IPS-15b (cell line): ENCODE results near the gene SNAI1.
"Not testable (repeated sequence)": the region's sequence is repeated elsewhere in the genome, so short reads cannot be mapped to it uniquely, and the experiment has no call there.

Source experiments
- H3K27me3 ChIP-seq: one replicate; pipeline ENCODE4 v1.6.1; 2013; ENCODE audit warnings: low read length; ENCODE audit not compliant: control insufficient read depth, insufficient read depth
- H3K36me3 ChIP-seq: one replicate; pipeline ENCODE4 v1.6.1; 2013; ENCODE audit warnings: low read length; ENCODE audit not compliant: control insufficient read depth, insufficient read depth
- H3K4me1 ChIP-seq: one replicate; pipeline ENCODE4 v1.6.1; 2013; ENCODE audit warnings: mild to moderate bottlenecking, low read length; ENCODE audit not compliant: control insufficient read depth, insufficient read depth
- H3K4me3 ChIP-seq: one replicate; pipeline ENCODE4 v1.5.1; 2013; ENCODE audit warnings: low read depth, low read length
- H3K9ac ChIP-seq: one replicate; pipeline ENCODE4 v1.6.1; 2013; ENCODE audit warnings: low read depth, mild to moderate bottlenecking, low read length
- H3K9me3 ChIP-seq: one replicate; pipeline ENCODE4 v1.6.1; 2013; ENCODE audit warnings: mild to moderate bottlenecking, low read length; ENCODE audit not compliant: control insufficient read depth, insufficient read depth

The SNAI1 gene

DNA sequence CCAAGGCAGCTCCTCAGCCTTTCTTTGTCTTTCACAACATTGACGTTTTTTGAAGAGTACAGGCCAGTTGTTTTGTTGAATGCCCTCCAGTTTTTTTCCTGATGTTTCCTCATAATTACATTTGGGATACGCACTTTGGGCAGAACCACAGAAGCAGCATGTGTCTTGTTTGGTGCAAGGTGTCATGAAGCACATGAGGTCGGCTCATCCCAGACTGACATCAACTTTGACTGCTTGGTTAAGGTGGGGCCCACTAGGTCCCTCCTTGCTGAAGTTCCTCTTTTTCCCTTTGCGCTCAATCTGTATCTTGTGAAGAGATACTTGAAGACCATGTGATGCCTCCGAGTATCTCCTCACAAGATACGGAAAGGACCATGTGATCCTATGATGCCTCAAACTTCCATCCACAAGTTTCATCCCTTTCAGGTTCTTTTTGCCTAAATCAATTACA is 10.5 kb downstream of the SNAI1 start:
- Histone ChIP-seq H3K36me3 (peaks cover 3% of the 10 kb centered on the region), H3K4me1 (peaks cover 17% of the 10 kb centered on the region), H3K9me3 (no peaks in the 10 kb centered on the region), H3K27me3 (no peaks in the 10 kb centered on the region), H3K4me3 (no peak overlapping the region), H3K9ac (no peak overlapping the region)

DNA sequence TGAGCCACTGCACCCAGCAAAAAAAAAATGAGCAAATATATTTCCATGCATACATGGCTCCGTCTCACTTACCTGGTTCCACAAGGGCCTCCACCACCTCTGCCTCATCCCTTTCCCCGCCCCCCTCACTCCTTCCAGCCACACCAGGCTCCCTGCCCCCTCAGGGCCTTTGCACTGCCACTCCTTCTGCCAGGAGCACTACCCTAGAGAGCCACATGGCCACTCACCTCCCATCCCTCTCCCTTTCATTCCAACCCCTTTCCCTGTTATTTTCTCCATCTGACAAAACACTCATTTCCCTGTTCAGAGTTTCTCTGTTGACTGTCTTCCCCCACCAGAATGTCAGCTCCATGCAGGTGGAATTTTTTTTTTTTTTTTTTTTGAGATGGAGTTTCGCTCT is 12.8 kb downstream of the SNAI1 start:
- Histone ChIP-seq H3K9me3 (no peaks in the 10 kb centered on the region), H3K9ac (no peak overlapping the region), H3K36me3 (no peaks in the 10 kb centered on the region), H3K4me3 (no peak overlapping the region), H3K4me1 (peaks cover 2% of the 10 kb centered on the region), H3K27me3 (no peaks in the 10 kb centered on the region)

DNA sequence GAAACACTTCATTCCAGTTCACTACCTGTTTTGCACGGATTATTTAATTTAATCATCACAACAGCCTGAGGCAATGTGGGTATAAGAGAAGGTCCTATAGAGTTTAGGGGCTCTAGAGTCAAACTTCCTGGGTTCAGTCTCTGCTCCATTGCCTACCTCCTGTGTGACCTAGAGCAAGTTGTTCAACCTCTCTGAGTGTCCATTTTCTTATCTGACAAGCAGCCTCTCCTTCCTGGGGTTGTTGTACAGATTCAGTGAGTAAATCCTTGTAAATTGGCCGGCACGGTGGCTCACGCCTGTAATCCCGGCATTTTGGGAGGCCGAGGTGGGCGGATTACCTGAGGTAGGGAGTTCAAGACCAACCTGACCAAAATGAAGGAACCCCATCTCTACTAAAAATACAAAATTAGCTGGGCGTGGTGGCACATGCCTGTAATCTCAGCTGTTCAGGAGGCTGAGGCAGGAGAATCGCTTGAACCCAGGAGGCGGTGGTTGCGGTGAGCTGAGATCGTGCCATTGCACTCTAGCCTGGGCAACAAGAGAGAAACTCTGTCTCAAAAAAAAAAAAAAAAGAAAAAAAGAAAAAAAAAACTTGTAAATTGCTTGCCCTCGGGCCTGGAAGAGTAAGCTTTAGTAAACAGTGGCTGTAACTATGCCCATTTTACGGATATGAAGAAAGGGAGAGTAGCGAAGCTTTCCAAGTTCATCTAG is 15.9 kb downstream of the SNAI1 start:
- not testable (repeated sequence) for H3K27me3 ChIP-seq

GRCh38 chr20:49999329-49999728 is 16.5 kb downstream of the SNAI1 start:
- H3K4me1 ChIP-seq = no peaks in the 10 kb centered on the region
- no peak overlapping the region for H3K9ac ChIP-seq
- no peaks in the 10 kb centered on the region for H3K27me3 ChIP-seq
- H3K36me3 ChIP-seq = no peaks in the 10 kb centered on the region
- H3K9me3 ChIP-seq = no peaks in the 10 kb centered on the region
- no peak overlapping the region for H3K4me3 ChIP-seq

More for the DNA sequence above, 15.9 kb downstream of the SNAI1 start:
- not testable (repeated sequence) for H3K36me3 ChIP-seq, H3K9ac ChIP-seq, H3K4me3 ChIP-seq, H3K4me1 ChIP-seq, H3K9me3 ChIP-seq

- not testable (repeated sequence) for H3K9ac ChIP-seq, H3K27me3 ChIP-seq, H3K36me3 ChIP-seq
Measured at GRCh38 chr20:50000548-50001222, 17.9 kb downstream of the SNAI1 start.

GRCh38 chr20:50001784-50002311 is 19.1 kb downstream of the SNAI1 start:
- Histone ChIP-seq H3K36me3 (no peaks in the 10 kb centered on the region), H3K4me3 (no peak overlapping the region), H3K9me3 (no peaks in the 10 kb centered on the region), H3K4me1 (no peaks in the 10 kb centered on the region), H3K27me3 (no peaks in the 10 kb centered on the region), H3K9ac (no peak overlapping the region)

More at GRCh38 chr20:50000548-50001222, 17.9 kb downstream of the SNAI1 start:
- H3K9me3 ChIP-seq, H3K4me3 ChIP-seq, H3K4me1 ChIP-seq: not testable (repeated sequence)

- H3K9me3 ChIP-seq = no peaks in the 10 kb centered on the region
- H3K9ac ChIP-seq = no peak overlapping the region
- H3K4me1 ChIP-seq = no peaks in the 10 kb centered on the region
- H3K36me3 ChIP-seq = no peaks in the 10 kb centered on the region
- H3K4me3 ChIP-seq = no peak overlapping the region
- peaks cover 3% of the 10 kb centered on the region for H3K27me3 ChIP-seq
Measured at GRCh38 chr20:50003253-50003656, 20.5 kb downstream of the SNAI1 start.

GRCh38 chr20:50004229-50004628 is 21.4 kb downstream of the SNAI1 start:
- Histone ChIP-seq H3K27me3 (peaks cover 3% of the 10 kb centered on the region), H3K4me1 (no peaks in the 10 kb centered on the region)

DNA sequence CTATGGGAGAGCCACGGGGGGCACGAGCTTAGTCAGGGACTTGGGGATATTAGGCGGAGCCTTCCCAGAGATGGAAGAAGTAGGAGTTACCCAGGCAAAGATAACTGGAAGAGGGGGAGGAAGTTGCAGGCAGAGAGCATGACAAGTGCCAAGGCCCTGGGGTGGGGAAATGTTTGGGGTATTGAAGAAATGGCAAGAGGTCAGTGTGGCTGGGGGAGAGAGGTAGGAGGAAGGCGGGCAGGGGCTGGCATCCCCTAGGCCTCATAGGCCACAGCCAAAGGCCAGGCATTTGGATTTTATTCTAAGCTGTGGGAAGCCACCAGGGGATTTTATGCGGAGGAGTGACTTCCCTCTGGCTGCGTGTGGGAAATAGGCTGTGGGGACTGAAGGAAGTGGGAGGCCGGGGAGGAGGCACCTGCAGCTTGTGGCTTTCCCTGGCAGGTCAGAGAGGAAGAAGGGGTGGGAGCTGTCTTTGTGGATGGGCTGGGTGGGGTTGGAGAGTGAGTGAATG is 22.7 kb downstream of the SNAI1 start:
- Histone ChIP-seq H3K9ac (no peak overlapping the region), H3K4me3 (no peak overlapping the region), H3K9me3 (no peaks in the 10 kb centered on the region), H3K4me1 (peaks cover 2% of the 10 kb centered on the region), H3K36me3 (no peaks in the 10 kb centered on the region), H3K27me3 (peaks cover 11% of the 10 kb centered on the region)

More at GRCh38 chr20:50004229-50004628, 21.4 kb downstream of the SNAI1 start:
- H3K9me3 ChIP-seq = no peaks in the 10 kb centered on the region
- no peak overlapping the region for H3K9ac ChIP-seq
- H3K36me3 ChIP-seq = no peaks in the 10 kb centered on the region
- no peak overlapping the region for H3K4me3 ChIP-seq

DNA sequence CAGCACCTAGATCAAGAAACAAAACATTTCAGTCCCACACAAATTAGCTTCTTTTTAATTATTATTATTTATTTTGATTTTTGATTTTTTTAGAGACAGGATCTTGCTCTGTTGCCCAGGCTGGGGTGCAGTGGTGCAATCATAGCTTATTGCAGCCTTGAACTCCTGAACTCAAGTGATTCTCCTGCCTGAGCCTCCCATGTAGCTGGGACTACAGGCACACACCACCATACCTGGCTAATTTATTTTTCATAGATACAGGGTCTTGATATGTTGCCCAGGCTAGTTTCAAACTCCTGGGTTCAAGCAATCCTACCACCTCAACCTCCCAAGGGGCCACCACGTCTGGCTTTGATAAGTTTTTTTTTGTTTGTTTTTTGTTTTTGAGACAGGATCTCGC is 24.6 kb downstream of the SNAI1 start:
- no peaks in the 10 kb centered on the region for H3K36me3 ChIP-seq
- peaks cover 2% of the 10 kb centered on the region for H3K4me1 ChIP-seq
- H3K4me3 ChIP-seq = no peak overlapping the region
- no peak overlapping the region for H3K9ac ChIP-seq
- H3K27me3 ChIP-seq = peaks cover 16% of the 10 kb centered on the region
- no peaks in the 10 kb centered on the region for H3K9me3 ChIP-seq

- H3K36me3 ChIP-seq = no peaks in the 10 kb centered on the region
- H3K4me3 ChIP-seq = no peak overlapping the region
- H3K9ac ChIP-seq = no peak overlapping the region
- H3K4me1 ChIP-seq = peaks cover 2% of the 10 kb centered on the region
- H3K9me3 ChIP-seq = no peaks in the 10 kb centered on the region
- peaks cover 16% of the 10 kb centered on the region for H3K27me3 ChIP-seq
Measured at GRCh38 chr20:50008007-50008406, 25.2 kb downstream of the SNAI1 start.
